C4-2B (cell line): ENCODE measurements around the gene ITPRID2.

Experiments
- CTCF ChIP-seq: fragments of 450-650 bp; conservative IDR thresholded peaks from 2 replicates; pipeline ENCODE4 v1.5.1; 2017; ENCODE audit warnings: mild to moderate bottlenecking
- ZFX ChIP-seq: fragments of 450-650 bp; IDR thresholded peaks from 2 replicates; pipeline ENCODE4 v1.6.1; 2017

DNA sequence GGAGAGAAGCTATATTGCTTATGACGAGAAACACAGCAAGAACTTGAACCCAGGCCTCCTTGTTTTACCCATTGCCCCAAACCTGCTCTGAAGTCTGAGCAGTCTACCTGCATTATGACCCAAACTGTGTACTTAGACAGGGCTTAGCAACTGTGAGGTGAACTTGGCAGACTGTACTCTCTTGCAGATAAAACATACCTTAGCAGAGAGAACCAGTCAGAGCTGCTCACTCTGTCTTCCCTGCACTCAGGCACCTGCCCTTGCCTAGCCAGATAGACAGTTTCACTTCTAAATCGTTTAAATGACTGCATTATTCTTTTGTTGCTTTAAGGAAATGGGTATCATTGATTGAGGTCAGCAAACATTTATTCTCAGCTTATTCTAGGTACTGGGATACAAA, 20.3 kb downstream of the ITPRID2 start:
- no peak for TF ChIP-seq CTCF
- no peak for TF ChIP-seq ZFX
